GM18873 (cell line): ENCODE measurements around the gene SP2.

Experiments
- ATAC-seq: cut with Tn5 transposase; IDR thresholded peaks from one replicate; pipeline ENCODE4 v1.9.1; 2021; ENCODE audit warnings: mild to moderate bottlenecking, moderate library complexity, moderate number of reproducible peaks; ENCODE audit not compliant: unreplicated experiment, low FRiP score

The SP2 gene

GRCh38 chr17:47945529-47946508, 49.8 kb downstream of the SP2 start:
- ATAC-seq = no peak

GRCh38 chr17:47946516-47946915, 50.5 kb downstream of the SP2 start:
- ATAC-seq = no peak

- ATAC-seq = no peak
Observed at GRCh38 chr17:47946929-47947397, 50.9 kb downstream of the SP2 start.

GRCh38 chr17:47948706-47949196, 52.7 kb downstream of the SP2 start:
- ATAC-seq = no peak

GRCh38 chr17:47949197-47949759, 53.2 kb downstream of the SP2 start:
- no peak for ATAC-seq

GRCh38 chr17:47949946-47950345, 53.9 kb downstream of the SP2 start:
- ATAC-seq = no peak

GRCh38 chr17:47950448-47950847, 54.4 kb downstream of the SP2 start:
- ATAC-seq = no peak

- ATAC-seq = no peak
Observed at GRCh38 chr17:47952171-47953021, 56.4 kb downstream of the SP2 start.

GRCh38 chr17:47953909-47954308, 57.9 kb downstream of the SP2 start:
- no peak for ATAC-seq

- no peak for ATAC-seq
Observed at GRCh38 chr17:47955497-47956461, 59.7 kb downstream of the SP2 start.

GRCh38 chr17:47956791-47957590, 61.0 kb downstream of the SP2 start:
- ATAC-seq = no peak

- ATAC-seq = no peak
Observed at GRCh38 chr17:47957591-47958490, 61.8 kb downstream of the SP2 start, which contains the start of gene PRR15L. PRR15L (minus strand) TSS chr17:47957883; CDS start chr17:47953234, 4,649 bp downstream.

- no peak for ATAC-seq
Observed at GRCh38 chr17:47959825-47960655, 64.0 kb downstream of the SP2 start.

- ATAC-seq = no peak
Observed at GRCh38 chr17:47961406-47961805, 65.4 kb downstream of the SP2 start.

GRCh38 chr17:47962901-47963300, 66.9 kb downstream of the SP2 start:
- no peak for ATAC-seq

GRCh38 chr17:47964856-47965255, 68.8 kb downstream of the SP2 start:
- ATAC-seq = no peak

- ATAC-seq = no peak
Observed at GRCh38 chr17:47966079-47966519, 70.1 kb downstream of the SP2 start.
